ENCODE results near the gene LRRC8E.
"Not testable (repeated sequence)": the region's sequence is repeated elsewhere in the genome, so short reads cannot be mapped to it uniquely, and the experiment has no call there.

Gene LRRC8E

GRCh38 chr19:7928741-7929701 is 40.7 kb downstream of the LRRC8E start:
- Histone ChIP-seq H3K27me3 (ENCODE audit: insufficient read depth, low read length) (no peaks in the 10 kb centered on the region), H3K36me3 (ENCODE audit: insufficient read depth, low read depth, low read length) (peaks cover 41% of the 10 kb centered on the region), H3K4me1 (ENCODE audit: insufficient read depth, low read length) (no peaks in the 10 kb centered on the region; the same call in 1 of the 2 replicates), H3K9me3 (ENCODE audit: insufficient read depth, low read depth, low read length) (no peaks in the 10 kb centered on the region), H3K9ac (ENCODE audit: low read depth, low read length) (no peak overlapping the region), H3K27ac (ENCODE audit: low read length) (no peak overlapping the region), H3K4me3 (ENCODE audit: low read length) (no peak overlapping the region)

GRCh38 chr19:7930030-7930429 is 41.7 kb downstream of the LRRC8E start:
- H3K27me3 ChIP-seq (ENCODE audit: insufficient read depth, low read length); H3K4me3 ChIP-seq (ENCODE audit: low read length); H3K4me1 ChIP-seq (ENCODE audit: insufficient read depth, low read length); H3K27ac ChIP-seq (ENCODE audit: low read length); H3K9me3 ChIP-seq (ENCODE audit: insufficient read depth, low read depth, low read length); H3K9ac ChIP-seq (ENCODE audit: low read depth, low read length): not testable (repeated sequence)
- peaks cover 47% of the 10 kb centered on the region for H3K36me3 ChIP-seq (ENCODE audit: insufficient read depth, low read depth, low read length)

GRCh38 chr19:7930765-7931164 is 42.5 kb downstream of the LRRC8E start:
- Histone ChIP-seq H3K4me1 (ENCODE audit: insufficient read depth, low read length) (no peaks in the 10 kb centered on the region; the same call in 1 of the 2 replicates), H3K9me3 (ENCODE audit: insufficient read depth, low read depth, low read length) (no peaks in the 10 kb centered on the region), H3K27me3 (ENCODE audit: insufficient read depth, low read length) (no peaks in the 10 kb centered on the region), H3K4me3 (ENCODE audit: low read length) (no peak overlapping the region), H3K27ac (ENCODE audit: low read length) (no peak overlapping the region), H3K9ac (ENCODE audit: low read depth, low read length) (no peak overlapping the region), H3K36me3 (ENCODE audit: insufficient read depth, low read depth, low read length) (peaks cover 55% of the 10 kb centered on the region)

- Histone ChIP-seq H3K36me3 (ENCODE audit: insufficient read depth, low read depth, low read length) (peaks cover 61% of the 10 kb centered on the region), H3K27ac (ENCODE audit: low read length) (no peak overlapping the region), H3K9ac (ENCODE audit: low read depth, low read length) (no peak overlapping the region)
Measured at GRCh38 chr19:7931221-7932061, 43.1 kb downstream of the LRRC8E start.

GRCh38 chr19:7932276-7932929 is 44.1 kb downstream of the LRRC8E start:
- Histone ChIP-seq H3K36me3 (ENCODE audit: insufficient read depth, low read depth, low read length) (peaks cover 71% of the 10 kb centered on the region), H3K9me3 (ENCODE audit: insufficient read depth, low read depth, low read length) (no peaks in the 10 kb centered on the region), H3K27ac (ENCODE audit: low read length) (no peak overlapping the region), H3K9ac (ENCODE audit: low read depth, low read length) (no peak overlapping the region), H3K4me3 (ENCODE audit: low read length) (no peak overlapping the region), H3K4me1 (ENCODE audit: insufficient read depth, low read length) (no peaks in the 10 kb centered on the region), H3K27me3 (ENCODE audit: insufficient read depth, low read length) (no peaks in the 10 kb centered on the region)

More at GRCh38 chr19:7931221-7932061, 43.1 kb downstream of the LRRC8E start:
- Histone ChIP-seq H3K4me3 (ENCODE audit: low read length) (no peak overlapping the region), H3K9me3 (ENCODE audit: insufficient read depth, low read depth, low read length) (no peaks in the 10 kb centered on the region), H3K27me3 (ENCODE audit: insufficient read depth, low read length) (no peaks in the 10 kb centered on the region), H3K4me1 (ENCODE audit: insufficient read depth, low read length) (no peaks in the 10 kb centered on the region; the same call in 1 of the 2 replicates)

GRCh38 chr19:7932930-7933300 is 44.6 kb downstream of the LRRC8E start:
- H3K27me3 ChIP-seq (ENCODE audit: insufficient read depth, low read length): no peaks in the 10 kb centered on the region
- H3K36me3 ChIP-seq (ENCODE audit: insufficient read depth, low read depth, low read length): peaks cover 76% of the 10 kb centered on the region
- no peak overlapping the region for H3K27ac ChIP-seq (ENCODE audit: low read length)
- no peak overlapping the region for H3K9ac ChIP-seq (ENCODE audit: low read depth, low read length)
- no peaks in the 10 kb centered on the region for H3K9me3 ChIP-seq (ENCODE audit: insufficient read depth, low read depth, low read length)
- no peak overlapping the region for H3K4me3 ChIP-seq (ENCODE audit: low read length)
- no peaks in the 10 kb centered on the region for H3K4me1 ChIP-seq (ENCODE audit: insufficient read depth, low read length)

GRCh38 chr19:7933411-7933810 is 45.1 kb downstream of the LRRC8E start:
- Histone ChIP-seq H3K9me3 (ENCODE audit: insufficient read depth, low read depth, low read length) (no peaks in the 10 kb centered on the region), H3K27ac (ENCODE audit: low read length) (no peak overlapping the region), H3K4me3 (ENCODE audit: low read length) (no peak overlapping the region), H3K27me3 (ENCODE audit: insufficient read depth, low read length) (no peaks in the 10 kb centered on the region), H3K36me3 (ENCODE audit: insufficient read depth, low read depth, low read length) (peaks cover 81% of the 10 kb centered on the region), H3K4me1 (ENCODE audit: insufficient read depth, low read length) (no peaks in the 10 kb centered on the region), H3K9ac (ENCODE audit: low read depth, low read length) (no peak overlapping the region)

- Histone ChIP-seq H3K9ac (ENCODE audit: low read depth, low read length) (no peak overlapping the region), H3K4me3 (ENCODE audit: low read length) (no peak overlapping the region), H3K27ac (ENCODE audit: low read length) (no peak overlapping the region), H3K4me1 (ENCODE audit: insufficient read depth, low read length) (no peaks in the 10 kb centered on the region), H3K9me3 (ENCODE audit: insufficient read depth, low read depth, low read length) (no peaks in the 10 kb centered on the region), H3K27me3 (ENCODE audit: insufficient read depth, low read length) (no peaks in the 10 kb centered on the region), H3K36me3 (ENCODE audit: insufficient read depth, low read depth, low read length) (peaks cover 88% of the 10 kb centered on the region)
Measured at GRCh38 chr19:7933828-7934725, 45.8 kb downstream of the LRRC8E start.

- Histone ChIP-seq H3K9me3 (ENCODE audit: insufficient read depth, low read depth, low read length) (no peaks in the 10 kb centered on the region), H3K4me3 (ENCODE audit: low read length) (no peak overlapping the region), H3K27ac (ENCODE audit: low read length) (no peak overlapping the region), H3K27me3 (ENCODE audit: insufficient read depth, low read length) (no peaks in the 10 kb centered on the region), H3K4me1 (ENCODE audit: insufficient read depth, low read length) (no peaks in the 10 kb centered on the region), H3K36me3 (ENCODE audit: insufficient read depth, low read depth, low read length) (peaks cover 92% of the 10 kb centered on the region), H3K9ac (ENCODE audit: low read depth, low read length) (no peak overlapping the region)
Measured at GRCh38 chr19:7934766-7935165, 46.5 kb downstream of the LRRC8E start.

GRCh38 chr19:7940841-7941240 is 52.5 kb downstream of the LRRC8E start:
- Histone ChIP-seq H3K9me3 (ENCODE audit: insufficient read depth, low read depth, low read length) (no peaks in the 10 kb centered on the region), H3K9ac (ENCODE audit: low read depth, low read length) (no peak overlapping the region), H3K27ac (ENCODE audit: low read length) (no peak overlapping the region), H3K27me3 (ENCODE audit: insufficient read depth, low read length) (no peaks in the 10 kb centered on the region), H3K36me3 (ENCODE audit: insufficient read depth, low read depth, low read length) (peaks cover 61% of the 10 kb centered on the region), H3K4me1 (ENCODE audit: insufficient read depth, low read length) (no peaks in the 10 kb centered on the region), H3K4me3 (ENCODE audit: low read length) (no peak overlapping the region)

Measured in iPS-20b (cell line).